Gastroesophageal sphincter (tissue), 4 donors: ENCODE measurements around the gene PHF21B. TPM values are rescaled to one million over a fixed set of nuclear protein-coding genes. Genes with fewer than 3 reads are reported as not detected.

Experiments used
- ATAC-seq: fragments of 150-250 bp; one replicate; pipeline ENCODE4 v1.9.1; 2016; ENCODE audit warnings: mild to moderate bottlenecking, moderate library complexity
- H3K27ac ChIP-seq, 4 donors: fragments of 200-600 bp; sonication (generic) in 3 of 4; 1 replicate in 3 of 4; 2 replicates in 1 of 4; pipeline ENCODE4 v1.5.1; 2016 to 2019
- H3K27me3 ChIP-seq: fragments of 200-600 bp; sonication (generic); one replicate; pipeline ENCODE4 v1.5.1; 2019
- H3K36me3 ChIP-seq, 2 donors: fragments of 200-600 bp; sonication (generic); one replicate each; pipeline ENCODE4 v1.5.1; 2019; ENCODE audit warnings: control low read depth in 1 of 2
- H3K4me1 ChIP-seq, 3 donors: fragments of 200-600 bp; sonication (generic); 1 replicate in 2 of 3; 2 replicates in 1 of 3; pipeline ENCODE4 v1.5.1; 2016 to 2019; ENCODE audit warnings: control low read depth in 2 of 3
- H3K4me3 ChIP-seq, 2 donors: fragments of 200-600 bp; sonication (generic); one replicate each; pipeline ENCODE4 v1.5.1; 2019; ENCODE audit warnings: mild to moderate bottlenecking in 1 of 2, moderate library complexity in 1 of 2
- H3K9me3 ChIP-seq, 3 donors: fragments of 200-600 bp; sonication (generic); one replicate each; pipeline ENCODE4 v1.5.1; 2017 to 2019; ENCODE audit warnings: control low read depth in 2 of 3
- CTCF ChIP-seq, 4 experiments: fragments of 200-600 bp in 2 of 4; fragments of 450-650 bp in 2 of 4; sonication (generic) in 1 of 4; IDR thresholded peaks; one replicate each; pipeline ENCODE4 v1.5.1; 2017 to 2019; ENCODE audit warnings: antibody characterized with exemption in 4 of 4, mild to moderate bottlenecking in 2 of 4, moderate library complexity in 2 of 4
- EP300 ChIP-seq: sonication (generic); formaldehyde crosslinking; IDR thresholded peaks from one replicate; pipeline ENCODE4 v1.6.1; 2017; ENCODE audit warnings: antibody characterized with exemption, mild to moderate bottlenecking
- POLR2A ChIP-seq, 2 donors: fragments of 450-650 bp; IDR thresholded peaks; one replicate each; pipeline ENCODE4 v1.6.1; 2017; ENCODE audit warnings: antibody characterized with exemption in 2 of 2, mild to moderate bottlenecking in 2 of 2, moderate library complexity in 1 of 2
- POLR2AphosphoS5 ChIP-seq: sonication (generic); formaldehyde crosslinking; IDR thresholded peaks from one replicate; pipeline ENCODE4 v1.6.1; 2017; ENCODE audit warnings: antibody characterized with exemption
- WGBS, 2 donors: methylation state at CpG; one replicate each; pipeline ENCODE4 v1.1.5; 2018; ENCODE audit warnings: low coverage in 1 of 2; 5-methylcytosine and 5-hydroxymethylcytosine counted together
- total RNA-seq, 4 donors: library from RNA; depleted of rRNA; stranded (reverse); fragments of >200 nt; gene quantifications; one replicate each; pipeline ENCODE4 v1.1.0, GENCODE V29; 2016

Gene PHF21B
- total RNA-seq, 4 donors from 2014 or later: 0.31 to 5.1 (median 1.4) TPM

- H3K4me3 ChIP-seq: no peak overlapping the region
- H3K36me3 ChIP-seq: no peaks in the 10 kb centered on the region
- H3K9me3 ChIP-seq: peaks cover 0 to 25% (median 0%) of the 10 kb centered on the region in 3 donors
- no CpG with 5 or more reads among the region's 4 CpGs for WGBS, 2 donors
- H3K4me1 ChIP-seq: no peaks in the 10 kb centered on the region
- H3K27me3 ChIP-seq: peaks cover 2% of the 10 kb centered on the region
- no peak overlapping the region for H3K27ac ChIP-seq
- ATAC-seq: no peak
- TF ChIP-seq POLR2A (IDR thresholded peaks at IDR 0.05): no peak
- no peak for TF ChIP-seq EP300
- TF ChIP-seq POLR2AphosphoS5: no peak
- TF ChIP-seq CTCF (IDR thresholded peaks at IDR 0.05): no peak
These were observed 132.9 kb downstream of the PHF21B start for GRCh38 chr22:44876921-44877320.

- Histone ChIP-seq H3K4me3 (no peak overlapping the region), H3K27me3 (peaks cover 7% of the 10 kb centered on the region), H3K27ac (no peak overlapping the region), H3K4me1 (peaks cover 0 to 5% (median 0%) of the 10 kb centered on the region in 3 donors), H3K36me3 (no peaks in the 10 kb centered on the region), H3K9me3 (peaks cover 0 to 13% (median 0%) of the 10 kb centered on the region in 3 donors)
- TF ChIP-seq CTCF (IDR thresholded peaks at IDR 0.05) (no peak), EP300 (no peak), POLR2A (IDR thresholded peaks at IDR 0.05) (no peak), POLR2AphosphoS5 (no peak)
- no peak for ATAC-seq
- 89% methylated on average over 3 of the region's 3 CpGs; no CpG with 5 or more reads in 1 of the 2 donors for WGBS, 2 donors
These were observed 138.0 kb downstream of the PHF21B start for GRCh38 chr22:44871782-44872181.

DNA sequence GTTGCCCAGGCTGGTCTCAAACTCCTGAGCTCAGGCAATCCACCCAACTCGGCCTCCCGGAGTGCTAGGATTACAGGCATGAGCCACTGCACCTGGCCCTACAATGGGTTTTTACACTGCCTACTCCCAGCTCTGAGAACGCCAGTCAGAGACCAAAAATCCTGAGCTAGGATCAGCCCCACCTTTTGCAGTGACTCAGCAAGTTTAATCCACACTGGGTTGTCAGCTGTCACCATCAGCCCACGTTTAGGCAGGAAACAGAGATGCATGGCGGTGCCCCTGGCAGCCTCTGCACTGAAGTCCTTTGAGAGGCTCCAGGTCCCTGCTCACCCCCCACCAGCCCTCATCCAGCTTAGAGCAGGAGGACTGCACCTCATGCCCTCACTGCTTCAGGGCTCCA is 139.8 kb downstream of the PHF21B start:
- 20% methylated on average over 1 of the region's 5 CpGs; no CpG with 5 or more reads in 1 of the 2 donors for WGBS, 2 donors

GRCh38 chr22:44869196-44869595 is 140.6 kb downstream of the PHF21B start:
- no peaks in the 10 kb centered on the region for H3K36me3 ChIP-seq

More for the DNA sequence above, 139.8 kb downstream of the PHF21B start:
- Histone ChIP-seq H3K36me3 (no peaks in the 10 kb centered on the region), H3K9me3 (peaks cover 0 to 8% (median 0%) of the 10 kb centered on the region in 3 donors), H3K27me3 (peaks cover 7% of the 10 kb centered on the region), H3K4me3 (no peak overlapping the region), H3K27ac (no peak overlapping the region), H3K4me1 (peaks cover 0 to 5% (median 0%) of the 10 kb centered on the region in 3 donors)
- TF ChIP-seq POLR2A (IDR thresholded peaks at IDR 0.05) (no peak), POLR2AphosphoS5 (no peak), EP300 (no peak), CTCF (IDR thresholded peaks at IDR 0.05) (no peak)
- no peak for ATAC-seq

More at GRCh38 chr22:44869196-44869595, 140.6 kb downstream of the PHF21B start:
- WGBS, 2 donors: 70 to 97% methylated on average over 2 to 5 of the region's 7 CpGs
- TF ChIP-seq EP300 (no peak), CTCF (IDR thresholded peaks at IDR 0.05) (no peak), POLR2AphosphoS5 (no peak), POLR2A (IDR thresholded peaks at IDR 0.05) (no peak)
- H3K27me3 ChIP-seq: peaks cover 7% of the 10 kb centered on the region
- H3K4me3 ChIP-seq: no peak overlapping the region
- peaks cover 0 to 5% (median 0%) of the 10 kb centered on the region in 3 donors for H3K4me1 ChIP-seq
- peaks cover 0 to 8% (median 0%) of the 10 kb centered on the region in 3 donors for H3K9me3 ChIP-seq
- H3K27ac ChIP-seq: no peak overlapping the region
- no peak for ATAC-seq
